ENCODE measurements around the gene SF3A2.

GRCh38 chr19:2202366-2202765, 34.3 kb upstream of the SF3A2 start:
- TF ChIP-seq CTCF (IDR thresholded peaks at IDR 0.05; ENCODE audit: borderline replicate concordance, extremely low read depth, low read length, poor library complexity, severe bottlenecking) (no peak), EZH2 (IDR thresholded peaks at IDR 0.05; ENCODE audit: borderline replicate concordance, low read depth, low read length, severe bottlenecking) (no peak)

All from DND-41 (cell line).